HUDEP-2 (cell line): ENCODE data around the gene YPEL4.
"Not testable (repeated sequence)": the region's sequence is repeated elsewhere in the genome, so short reads cannot be mapped to it uniquely, and the experiment has no call there.

Source experiments
- DNase-seq, 76 experiments: peaks; one replicate each; lab custom pipeline; 2025; ENCODE audit not compliant: unreplicated experiment in 76 of 76; lab: John Stamatoyannopoulos, UW

The YPEL4 gene, protein sequence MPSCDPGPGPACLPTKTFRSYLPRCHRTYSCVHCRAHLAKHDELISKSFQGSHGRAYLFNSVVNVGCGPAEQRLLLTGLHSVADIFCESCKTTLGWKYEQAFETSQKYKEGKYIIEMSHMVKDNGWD

DNA sequence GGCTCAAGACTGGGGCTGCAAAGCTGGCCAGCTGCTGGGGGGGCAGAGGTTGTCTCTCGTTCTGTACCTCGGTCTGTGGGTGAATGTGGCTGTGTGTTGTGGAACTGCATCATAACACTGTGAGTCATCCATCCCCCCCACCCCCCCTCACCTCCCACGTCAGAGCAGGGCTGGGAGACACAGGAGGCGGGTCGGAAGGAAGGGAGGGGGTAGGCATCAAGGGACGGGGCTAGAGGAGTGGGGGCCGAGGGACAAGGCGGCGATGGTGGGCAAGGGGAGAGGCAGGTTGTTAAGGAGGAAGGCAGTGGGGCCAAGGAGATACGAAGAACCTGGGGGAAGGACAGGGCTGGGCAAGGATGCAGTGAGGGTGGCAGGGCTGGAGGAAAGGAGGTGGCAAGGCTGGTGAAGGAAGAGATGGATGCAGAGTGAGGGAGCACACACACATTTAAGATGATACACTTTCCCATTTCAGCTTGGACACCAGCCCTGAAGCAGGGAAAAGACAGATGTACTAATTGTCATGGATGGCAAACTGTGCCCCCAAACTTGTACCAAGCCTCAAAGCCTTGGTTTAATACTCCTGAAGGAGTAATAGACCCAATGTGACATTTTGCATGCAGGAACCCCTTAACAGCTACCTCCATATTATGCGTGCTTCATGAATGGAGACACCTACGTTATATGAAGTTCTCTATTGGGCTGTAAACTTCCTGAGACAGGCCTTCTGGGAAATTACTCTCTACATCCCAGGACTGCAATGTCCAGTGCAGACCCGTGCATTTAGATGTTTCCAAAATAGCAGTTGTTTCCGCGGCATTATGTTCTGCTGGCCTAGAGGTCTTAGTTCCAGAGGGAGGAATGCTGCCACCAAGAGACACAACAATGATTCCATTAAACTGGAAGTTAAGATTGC lies at the start of gene YPEL4:
Gene YPEL4, minus strand, starts transcription at position 87 of the 913 bp plus-strand sequence. CDS start 2,805 bp downstream, outside the sequence.
- peak in 59 of 76 experiments; percentile 12 to 83 (median 59) for DNase-seq

DNA sequence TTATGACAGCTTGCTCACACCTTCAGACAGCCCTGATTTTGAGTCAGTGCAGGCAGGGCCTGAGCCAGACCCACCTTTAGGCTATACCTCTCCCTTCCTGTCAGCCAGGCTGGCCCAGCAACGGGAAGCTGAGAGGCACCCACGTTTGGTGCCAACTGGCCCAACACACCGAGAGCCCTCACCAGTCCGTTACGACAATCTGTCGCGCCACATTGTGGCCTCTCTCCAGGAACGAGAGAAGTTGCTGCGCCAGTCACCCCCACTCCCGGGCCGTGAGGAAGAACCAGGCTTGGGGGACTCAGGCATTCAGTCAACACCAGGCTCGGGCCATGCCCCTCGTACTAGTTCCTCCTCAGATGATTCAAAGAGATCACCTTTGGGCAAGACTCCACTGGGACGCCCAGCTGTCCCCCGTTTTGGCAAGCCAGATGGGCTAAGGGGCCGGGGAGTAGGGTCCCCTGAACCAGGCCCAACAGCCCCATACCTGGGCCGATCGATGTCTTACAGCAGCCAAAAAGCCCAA lies 49.2 kb upstream of the YPEL4 start:
- DNase-seq, result no peak

DNA sequence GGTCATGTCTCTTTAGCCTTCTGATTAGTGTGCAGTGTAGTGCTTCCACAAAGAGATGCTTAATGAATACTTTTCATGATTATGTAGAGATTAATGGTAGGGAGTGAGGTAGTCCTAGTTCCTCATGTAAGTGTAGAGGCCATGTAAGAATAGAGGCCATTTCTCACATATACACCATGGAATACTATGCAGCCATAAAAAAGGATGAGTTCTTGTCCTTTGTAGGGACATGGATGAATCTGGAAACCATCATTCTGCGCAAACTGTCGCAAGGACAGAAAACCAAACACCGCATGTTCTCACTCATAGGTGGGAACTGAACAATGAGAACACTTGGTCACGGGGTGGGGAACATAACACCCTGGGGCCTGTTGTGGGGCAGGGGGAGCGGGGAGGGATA lies 40.8 kb upstream of the YPEL4 start:
- not testable (repeated sequence) for DNase-seq

DNA sequence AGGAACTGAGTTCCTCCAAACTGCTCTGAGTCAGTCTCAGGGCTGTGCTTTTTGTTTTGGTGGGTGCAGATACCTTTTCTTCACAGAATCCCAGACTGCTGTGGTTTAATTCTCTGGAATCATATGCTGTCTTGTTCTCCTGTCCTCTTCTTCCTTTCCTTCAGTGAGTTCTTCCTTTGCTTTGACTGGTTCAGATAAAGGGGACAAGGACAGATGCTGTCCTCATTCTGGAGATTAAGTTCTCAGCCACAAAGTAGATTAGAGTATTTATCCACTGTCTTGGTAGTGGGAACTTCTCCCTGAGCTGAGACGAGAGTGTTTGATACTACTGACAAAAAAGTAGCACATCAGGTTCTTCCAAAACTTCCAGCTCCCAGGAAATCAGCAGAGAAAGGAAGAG lies 31.5 kb upstream of the YPEL4 start:
- DNase-seq, result peak in 4 of 76 experiments; percentile 0 to 30 (median 9)

DNA sequence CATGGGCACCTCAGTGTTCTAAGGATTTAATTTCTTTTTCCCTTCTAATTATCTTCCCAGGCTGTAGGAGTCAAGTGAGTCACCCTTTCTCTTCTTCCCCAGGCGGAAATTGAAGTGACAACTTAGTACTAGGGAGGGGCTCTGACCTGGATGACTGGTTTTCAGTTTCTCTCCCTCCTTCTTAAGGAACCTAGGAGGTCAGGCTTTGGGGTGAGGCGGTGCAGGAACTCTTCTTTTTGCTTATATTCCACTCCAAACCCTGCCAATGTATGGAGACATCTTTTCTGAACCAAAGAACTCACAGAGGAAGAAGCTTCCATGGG lies 30.8 kb upstream of the YPEL4 start:
- DNase-seq, result no peak

DNA sequence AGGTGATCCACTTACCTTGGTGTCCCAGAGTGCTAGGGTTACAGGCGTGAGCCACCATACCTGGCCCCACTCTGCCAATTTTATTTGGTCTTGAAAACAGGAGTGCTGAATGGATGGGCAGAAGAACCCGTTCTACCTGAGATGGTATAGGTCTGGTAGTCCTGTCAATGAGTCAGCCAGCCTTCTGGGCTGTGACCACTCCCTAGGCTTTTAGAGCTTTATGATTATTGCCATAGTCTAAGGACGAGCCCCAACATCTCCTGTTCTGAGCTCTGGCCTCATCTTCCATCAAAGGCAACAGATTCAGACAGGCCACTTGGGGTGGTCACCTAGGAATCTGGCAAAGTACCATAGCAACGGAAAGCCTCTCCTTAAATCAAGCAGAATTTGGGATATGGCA lies 29.7 kb upstream of the YPEL4 start:
- DNase-seq, result no peak

DNA sequence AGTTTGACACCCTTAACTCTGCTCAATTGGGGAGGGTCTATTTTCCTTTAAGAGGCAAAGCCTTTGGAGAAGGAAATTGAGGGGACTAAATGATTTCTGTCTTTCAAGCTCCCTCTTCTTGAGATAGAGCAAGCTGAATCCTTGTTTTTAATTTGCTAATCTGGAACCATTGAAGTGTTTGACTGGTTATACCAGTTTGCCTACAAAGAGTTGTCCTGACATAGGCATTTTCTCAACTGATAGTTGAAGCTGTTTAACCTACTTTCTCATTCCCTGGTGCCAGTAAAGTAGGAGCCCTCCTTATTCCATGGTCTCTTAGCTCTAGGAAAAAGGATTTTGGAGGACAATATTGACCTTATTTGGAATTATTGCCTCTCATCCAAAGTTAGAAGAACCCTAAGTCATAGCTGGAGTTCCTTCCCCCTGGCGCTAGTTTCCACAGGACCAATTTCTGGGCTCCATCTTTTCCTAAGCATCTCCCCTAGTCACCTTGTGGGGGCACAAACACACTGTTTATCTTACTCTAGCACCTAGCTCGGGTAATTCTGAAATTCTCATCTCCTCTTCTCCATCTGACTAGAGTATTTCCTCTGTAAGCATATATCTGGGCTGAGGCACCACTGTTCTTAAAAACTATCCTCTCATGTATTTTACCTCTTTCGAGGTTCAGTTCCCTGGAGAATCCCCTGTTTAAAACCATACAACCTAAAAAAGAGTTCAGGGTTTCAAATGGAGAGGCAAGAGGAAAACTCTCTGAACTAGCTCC lies 25.6 kb upstream of the YPEL4 start:
- DNase-seq, result no peak

DNA sequence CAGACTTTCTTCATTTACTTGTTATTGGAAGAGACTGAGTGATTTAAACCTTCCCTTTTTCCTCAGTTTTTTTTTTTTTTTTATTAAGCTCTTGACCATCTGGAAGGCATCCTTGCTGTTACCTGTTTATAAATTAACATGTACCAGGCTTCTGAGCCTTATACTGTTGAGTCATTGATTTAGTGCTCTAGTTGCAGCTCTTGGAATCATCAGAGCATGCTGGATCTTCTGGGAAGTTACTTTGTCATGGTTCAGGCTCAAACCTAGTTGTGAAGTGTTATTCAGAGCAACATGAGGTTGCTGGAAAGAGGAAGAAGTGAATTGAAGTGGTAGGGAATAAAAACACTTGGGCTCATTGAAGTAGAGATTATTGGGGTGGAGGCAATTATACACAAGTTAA lies 24.5 kb upstream of the YPEL4 start:
- no peak for DNase-seq

DNA sequence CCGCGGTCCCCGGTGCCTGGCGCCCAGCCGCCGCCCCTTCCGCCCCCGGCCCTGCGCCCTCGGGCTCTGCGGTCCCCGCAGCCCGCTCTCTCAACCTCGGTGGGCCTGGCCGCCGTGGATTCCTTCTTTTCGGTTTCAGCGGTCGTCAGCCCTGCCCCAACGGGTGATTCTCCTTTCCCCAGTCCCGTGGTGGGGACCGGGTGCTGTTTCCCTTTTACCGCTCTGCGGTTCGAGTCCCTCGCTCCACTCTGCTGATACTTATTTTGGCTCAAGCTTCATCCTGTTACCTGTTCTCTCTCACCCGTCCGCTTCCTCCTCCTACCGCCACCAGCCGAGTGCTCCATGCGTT lies 18.7 kb upstream of the YPEL4 start:
- peak in 4 of 76 experiments; percentile 16 to 29 (median 22) for DNase-seq

DNA sequence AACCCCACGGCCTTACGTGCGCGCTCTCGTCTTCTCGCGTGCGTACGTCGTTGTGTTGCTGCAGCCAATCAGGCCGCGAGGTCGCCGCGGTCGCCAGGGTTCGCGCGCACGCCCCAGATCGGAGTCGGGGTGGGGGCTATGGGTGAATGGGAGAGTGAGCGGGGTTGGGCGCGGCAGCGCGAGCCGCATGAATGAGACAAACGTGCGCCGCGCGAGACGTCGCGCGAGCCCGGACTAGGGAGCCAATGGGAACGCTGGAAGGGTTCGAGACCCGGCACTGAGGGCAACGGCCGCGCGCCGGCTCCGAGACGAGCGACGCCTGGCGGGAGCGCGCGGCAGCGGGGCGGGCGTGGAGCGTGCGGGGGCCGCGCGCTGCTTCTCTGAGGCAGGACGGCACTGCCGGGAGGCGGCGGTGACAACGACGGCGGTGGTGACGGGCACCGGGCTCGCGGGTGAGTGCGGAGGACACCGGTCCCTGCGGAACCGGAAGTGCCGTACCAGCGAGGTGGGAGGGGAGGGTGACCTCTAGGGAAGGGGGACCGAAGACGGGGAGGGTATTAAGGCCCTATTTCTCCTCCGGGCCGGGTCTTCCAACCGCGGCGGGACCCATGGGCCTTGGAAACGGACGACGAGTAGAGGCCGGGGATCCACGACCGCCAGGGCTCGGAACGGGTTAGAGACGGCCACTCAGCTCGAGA lies 18.2 kb upstream of the YPEL4 start, which contains the start of gene ZDHHC5:
Gene ZDHHC5, plus strand, starts transcription at position 379 of the 698 bp plus-strand sequence. CDS start 4,977 bp downstream, outside the sequence.
- DNase-seq, result peak; percentile 57 to 99 (median 97)

DNA sequence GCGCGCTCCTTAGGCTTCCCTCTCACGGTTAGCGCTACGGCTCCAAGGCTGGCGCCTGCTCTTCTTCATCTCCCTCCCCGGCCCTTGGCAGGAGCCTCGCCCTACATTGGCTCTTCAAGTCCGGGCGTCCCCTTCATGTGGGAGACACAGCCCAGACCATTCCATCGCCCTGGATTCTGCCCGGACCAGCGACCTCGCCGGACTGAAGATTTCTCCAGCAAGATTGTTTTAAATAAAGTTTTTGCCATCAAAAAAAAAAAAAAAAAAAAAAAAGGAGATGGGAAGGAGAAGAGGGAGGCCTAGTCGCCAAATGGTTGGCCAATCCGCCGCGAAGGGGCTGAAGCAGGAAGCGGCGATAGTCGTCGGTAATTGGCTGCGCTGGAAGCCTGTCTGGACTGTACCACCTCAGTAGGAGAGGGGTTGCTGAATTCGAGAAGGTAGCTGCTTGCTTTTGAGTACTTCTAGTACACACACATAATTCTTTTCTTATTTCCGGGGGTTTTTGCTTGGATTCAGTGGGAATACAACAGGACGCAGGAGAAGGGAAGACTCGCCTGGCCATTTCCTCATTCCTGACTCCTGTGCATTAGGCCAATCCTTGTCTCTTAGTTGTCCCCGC lies 17.5 kb upstream of the YPEL4 start:
- peak; percentile 24 to 99 (median 93) for DNase-seq

DNA sequence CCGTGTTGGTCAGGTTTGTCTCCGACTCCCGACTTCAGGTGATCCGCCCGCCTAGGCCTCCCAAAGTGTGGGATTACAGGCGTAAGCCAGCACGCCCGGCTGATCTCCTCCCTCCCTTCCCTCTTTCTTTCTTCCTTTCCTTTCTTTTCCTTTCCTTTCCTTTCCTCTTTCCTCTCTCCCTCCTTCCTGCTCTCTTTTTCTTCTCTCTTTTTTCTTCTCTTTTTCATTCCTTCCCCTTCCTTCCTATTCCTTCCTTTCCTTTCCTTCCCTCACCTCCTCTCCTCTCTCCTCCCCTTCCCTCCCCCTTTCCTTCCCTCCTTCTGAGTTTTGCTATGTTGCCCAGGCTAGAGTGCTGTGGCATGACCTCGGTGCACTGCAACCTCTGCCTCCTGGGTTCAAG lies 14.3 kb upstream of the YPEL4 start:
- DNase-seq, result no peak

DNA sequence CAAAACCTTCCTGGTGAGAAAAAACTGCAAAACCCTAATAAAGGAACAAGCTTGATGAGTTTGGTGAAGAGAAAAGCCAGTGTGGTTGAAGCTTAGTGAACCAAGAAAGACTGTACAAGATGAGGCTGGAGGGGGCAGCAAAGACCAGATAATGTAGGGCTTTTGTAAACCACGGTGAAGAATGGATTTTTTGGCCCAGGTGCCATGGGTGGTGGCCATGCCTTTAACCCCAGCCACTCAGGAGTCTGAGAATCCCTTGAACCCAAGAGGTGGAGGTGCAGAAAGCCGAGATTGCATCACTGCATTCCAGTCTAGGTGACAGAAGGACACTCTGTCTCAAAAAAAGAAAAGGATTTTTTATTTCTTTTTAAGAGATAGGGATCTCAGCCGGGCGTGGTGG lies 13.2 kb upstream of the YPEL4 start:
- peak in 15 of 76 experiments; percentile 4 to 47 (median 23) for DNase-seq

DNA sequence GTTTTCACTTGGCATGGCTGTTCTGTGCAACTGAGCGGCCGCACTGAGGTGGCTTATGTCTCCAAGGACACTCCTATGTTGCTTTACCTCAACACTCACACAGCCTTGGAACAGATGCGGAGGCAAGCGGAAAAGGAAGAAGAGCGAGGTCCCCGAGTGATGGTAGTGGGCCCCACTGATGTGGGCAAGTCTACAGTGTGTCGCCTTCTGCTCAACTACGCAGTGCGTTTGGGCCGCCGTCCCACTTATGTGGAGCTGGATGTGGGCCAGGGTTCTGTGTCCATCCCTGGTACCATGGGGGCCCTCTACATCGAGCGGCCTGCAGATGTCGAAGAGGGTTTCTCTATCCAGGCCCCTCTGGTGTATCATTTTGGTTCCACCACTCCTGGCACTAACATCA lies 10.0 kb upstream of the YPEL4 start:
- DNase-seq, result no peak

DNA sequence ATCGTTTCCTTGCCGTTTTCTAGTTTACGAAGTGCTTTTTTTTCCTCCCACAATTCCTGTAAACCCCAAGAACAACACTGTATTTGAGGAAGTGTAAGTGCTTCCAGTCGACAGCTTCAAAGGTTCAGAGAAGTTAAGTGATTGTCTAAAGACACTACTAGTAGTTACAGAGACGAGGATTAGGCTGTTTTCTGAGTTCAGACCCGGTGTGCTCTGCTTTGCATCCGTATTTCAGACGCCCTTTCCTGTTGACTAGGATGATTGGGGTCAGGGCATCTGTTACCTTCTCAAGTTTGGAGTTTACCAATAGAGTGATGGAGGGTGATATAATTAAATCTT lies 8.3 kb upstream of the YPEL4 start:
- DNase-seq, result no peak

DNA sequence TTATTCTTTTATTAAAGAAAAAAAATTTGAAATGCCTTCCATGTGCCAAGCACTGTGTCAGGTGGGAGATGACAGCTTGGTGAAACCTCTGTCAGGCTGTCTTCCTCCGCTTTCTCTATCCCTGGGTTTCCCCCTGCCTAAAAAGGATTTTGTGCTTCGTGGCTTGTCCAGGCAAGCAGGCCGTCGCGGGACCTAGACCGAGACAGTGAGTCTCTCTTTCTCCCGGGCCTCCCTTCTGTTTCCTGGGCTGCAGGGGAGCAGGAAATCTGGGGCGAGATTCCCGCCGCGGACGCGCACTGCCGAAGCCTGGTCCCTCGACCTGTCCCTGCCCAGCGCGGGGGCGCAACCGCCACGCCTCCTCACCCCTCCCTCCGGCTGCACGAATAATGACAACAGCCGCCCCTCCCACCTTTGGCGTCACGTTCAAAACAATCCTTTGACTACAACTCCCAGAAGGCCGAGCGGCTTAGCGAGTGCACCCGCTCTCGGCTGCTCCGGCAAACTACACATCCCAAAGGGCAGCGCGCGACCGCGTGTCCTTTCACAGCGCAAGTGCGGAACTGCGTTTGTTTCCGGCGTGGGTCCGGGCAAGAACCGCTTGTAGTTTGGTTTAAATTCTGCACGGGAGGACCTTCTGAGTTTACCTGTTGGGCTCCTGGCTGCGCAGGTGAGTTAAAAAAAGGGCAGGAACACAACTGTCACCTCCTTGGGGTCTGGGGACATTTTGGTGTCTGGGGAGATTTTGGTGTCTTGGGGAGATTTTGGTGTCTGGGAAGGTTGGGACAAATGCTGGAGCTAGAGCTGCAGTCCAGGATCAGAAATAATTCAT lies 7.7 kb upstream of the YPEL4 start, which contains the start of gene CLP1:
Gene CLP1, plus strand, starts transcription at position 569 of the 829 bp plus-strand sequence. CDS start 1,715 bp downstream, outside the sequence.
- peak in 75 of 76 experiments; percentile 38 to 99 (median 96) for DNase-seq

DNA sequence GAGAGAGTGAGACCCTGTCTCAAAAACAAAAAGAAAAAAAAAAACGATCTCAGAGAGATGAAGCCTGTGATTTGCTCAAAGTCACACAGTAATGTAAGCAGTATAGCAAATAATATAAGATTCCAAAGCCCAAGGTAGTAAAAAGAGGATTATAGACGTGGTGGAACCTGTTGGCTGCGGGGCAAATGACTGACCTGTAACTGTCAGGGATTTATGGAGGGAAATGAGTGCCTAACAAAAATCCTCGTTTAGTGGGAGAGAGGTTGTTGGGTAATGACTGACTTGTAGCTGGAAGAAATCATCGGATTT lies 7.1 kb upstream of the YPEL4 start:
- DNase-seq, result no peak

DNA sequence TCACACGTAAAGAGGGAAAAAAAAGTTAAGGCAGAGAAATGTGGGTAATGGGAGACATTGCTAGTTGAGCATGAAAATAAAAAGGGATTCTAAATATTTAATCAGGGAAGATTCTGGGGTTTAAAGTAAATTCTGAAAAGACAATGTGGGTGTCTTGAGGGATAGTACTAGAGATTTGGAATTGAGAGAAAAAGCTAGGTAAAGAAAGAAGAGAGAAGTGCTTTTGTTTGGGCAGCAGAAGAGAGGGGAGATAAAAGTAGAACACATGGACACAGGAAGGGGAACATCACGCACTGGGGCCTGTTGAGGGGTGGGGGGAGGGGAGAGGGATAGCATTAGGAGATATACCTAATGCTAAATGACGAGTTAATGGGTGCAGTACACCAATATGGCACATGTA lies 3.5 kb upstream of the YPEL4 start:
- no peak for DNase-seq

DNA sequence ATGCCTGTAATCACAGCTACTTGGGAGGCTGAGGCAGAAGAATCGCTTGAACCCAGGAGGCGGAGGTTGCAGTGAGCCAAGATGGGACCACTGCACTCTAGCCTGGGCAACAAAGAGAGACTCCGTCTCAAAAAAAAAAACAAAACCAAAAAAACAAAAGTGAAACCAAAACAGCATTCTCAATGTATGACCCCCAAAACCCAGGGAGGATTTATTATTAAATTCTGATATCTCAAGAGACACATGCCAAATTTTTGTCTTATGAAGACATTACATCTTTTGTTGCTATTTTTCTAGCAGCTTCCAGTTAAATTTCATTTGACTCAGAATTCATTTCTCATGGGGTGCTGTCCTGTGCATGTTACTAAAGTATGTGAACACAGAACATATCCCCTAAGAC lies 3.0 kb upstream of the YPEL4 start:
- DNase-seq, result no peak
